SU-DHL-6 (cell line): ENCODE results near the gene SPRYD7.

ENCODE experiments used
- H2AFZ ChIP-seq: fragments of 200-600 bp; sonication (generic); 2 replicates; pipeline ENCODE4 v1.6.1; 2014; ENCODE audit warnings: low read depth, mild to moderate bottlenecking, moderate library complexity, mixed read lengths, antibody characterized with exemption, low read length; ENCODE audit not compliant: severe bottlenecking
- H3F3A ChIP-seq: fragments of 200-600 bp; shearing (Covaris generic); 2 replicates; pipeline ENCODE4 v1.6.0; 2016; ENCODE audit warnings: antibody characterized with exemption, mild to moderate bottlenecking; ENCODE audit not compliant: insufficient read depth
- H3K27ac ChIP-seq: fragments of 200-600 bp; sonication (generic); 2 replicates; pipeline ENCODE4 v1.5.1; 2016; ENCODE audit warnings: low read depth, mild to moderate bottlenecking, low read length, moderate library complexity, mixed read lengths
- H3K27me3 ChIP-seq: fragments of 200-600 bp; sonication (generic), shearing (Covaris generic); 2 replicates; pipeline ENCODE4 v1.6.0; 2014; ENCODE audit warnings: mild to moderate bottlenecking, low read length
- H3K36me3 ChIP-seq: fragments of 200-600 bp; sonication (generic); 2 replicates; pipeline ENCODE4 v1.6.1; 2014; ENCODE audit warnings: mild to moderate bottlenecking, low read length, mixed read lengths
- H3K4me2 ChIP-seq: fragments of 300-600, 200-600 bp; shearing (Covaris generic), sonication (generic); 2 replicates; pipeline ENCODE4 v1.6.0; 2014; ENCODE audit warnings: low read length, low read depth, mild to moderate bottlenecking; ENCODE audit not compliant: poor library complexity, severe bottlenecking
- H3K4me3 ChIP-seq: fragments of 200-600 bp; sonication (generic); 2 replicates; pipeline ENCODE4 v1.5.1; 2014; ENCODE audit warnings: antibody characterized with exemption, low read length, mild to moderate bottlenecking, mixed read lengths; ENCODE audit not compliant: insufficient read depth, poor library complexity, severe bottlenecking
- H3K79me2 ChIP-seq: fragments of 200-600 bp; sonication (generic); 2 replicates; pipeline ENCODE4 v1.6.1; 2014; ENCODE audit warnings: mild to moderate bottlenecking, low read length, moderate library complexity; ENCODE audit not compliant: insufficient read depth
- H3K9ac ChIP-seq: fragments of 200-600 bp; sonication (generic); 2 replicates; pipeline ENCODE4 v1.7.0; 2014; ENCODE audit warnings: mild to moderate bottlenecking, low read length
- H3K9me2 ChIP-seq: fragments of 200-600 bp; sonication (generic); replicated peaks from 2 replicates; pipeline ENCODE4 v1.6.1; 2014; ENCODE audit warnings: low read length; ENCODE audit not compliant: insufficient read depth
- H3K9me3 ChIP-seq: fragments of 200-600 bp; sonication (generic); 2 replicates; pipeline ENCODE4 v1.6.1; 2014; ENCODE audit warnings: low read length, mixed read lengths; ENCODE audit not compliant: insufficient read depth
- H4K20me1 ChIP-seq: fragments of 200-600 bp; sonication (generic); 2 replicates; pipeline ENCODE4 v1.6.1; 2014; ENCODE audit warnings: low read depth, mild to moderate bottlenecking, antibody characterized with exemption, low read length, moderate library complexity, mixed read lengths
- EZH2phosphoT487 ChIP-seq: fragments of 200-600 bp; sonication (generic), shearing (Covaris generic); conservative IDR thresholded peaks from 2 replicates; pipeline ENCODE4 v1.6.1; 2018; ENCODE audit warnings: mild to moderate bottlenecking, antibody characterized with exemption, low read length, moderate library complexity, mixed read lengths
- TF ChIP-seq, protein P1 (sequence below): fragments of 200-600 bp; sonication (generic); IDR thresholded peaks from one replicate; pipeline ENCODE4 v1.5.1; 2017; ENCODE audit warnings: antibody characterized with exemption, mild to moderate bottlenecking, low read length, moderate library complexity; ENCODE audit not compliant: insufficient read depth, poor library complexity, severe bottlenecking

The SPRYD7 gene

DNA sequence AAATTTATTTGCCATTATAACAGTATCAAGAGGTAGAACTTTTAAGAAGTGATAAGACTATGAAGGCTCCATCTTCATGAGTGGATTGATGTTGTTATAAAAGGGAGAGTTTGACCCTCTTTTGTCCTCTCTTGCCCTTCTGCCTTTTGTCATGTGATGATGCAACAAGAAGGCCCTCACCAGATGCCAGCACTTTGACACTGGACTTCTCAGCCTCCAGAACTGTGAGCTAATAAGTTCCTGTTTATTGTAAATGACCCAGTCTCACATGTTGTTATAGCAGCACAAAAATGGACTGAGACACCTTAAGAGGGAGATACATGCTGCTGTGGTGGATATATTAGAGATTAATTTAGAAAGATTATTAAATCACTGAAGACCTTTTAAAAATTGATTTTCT lies 71.6 kb downstream of the SPRYD7 start:
- no peak overlapping the region for H3K4me3 ChIP-seq
- no peaks in the 10 kb centered on the region for H3K27me3 ChIP-seq
- no peaks in the 10 kb centered on the region for H3K79me2 ChIP-seq
- H3K36me3 ChIP-seq, result no peaks in the 10 kb centered on the region
- no peaks in the 10 kb centered on the region for H3F3A ChIP-seq
- no peak overlapping the region for H3K9ac ChIP-seq
- H3K9me2 ChIP-seq, result no peaks in the 10 kb centered on the region
- no peaks in the 10 kb centered on the region for H3K9me3 ChIP-seq
- no peaks in the 10 kb centered on the region for H4K20me1 ChIP-seq
- TF ChIP-seq, protein P1, sequence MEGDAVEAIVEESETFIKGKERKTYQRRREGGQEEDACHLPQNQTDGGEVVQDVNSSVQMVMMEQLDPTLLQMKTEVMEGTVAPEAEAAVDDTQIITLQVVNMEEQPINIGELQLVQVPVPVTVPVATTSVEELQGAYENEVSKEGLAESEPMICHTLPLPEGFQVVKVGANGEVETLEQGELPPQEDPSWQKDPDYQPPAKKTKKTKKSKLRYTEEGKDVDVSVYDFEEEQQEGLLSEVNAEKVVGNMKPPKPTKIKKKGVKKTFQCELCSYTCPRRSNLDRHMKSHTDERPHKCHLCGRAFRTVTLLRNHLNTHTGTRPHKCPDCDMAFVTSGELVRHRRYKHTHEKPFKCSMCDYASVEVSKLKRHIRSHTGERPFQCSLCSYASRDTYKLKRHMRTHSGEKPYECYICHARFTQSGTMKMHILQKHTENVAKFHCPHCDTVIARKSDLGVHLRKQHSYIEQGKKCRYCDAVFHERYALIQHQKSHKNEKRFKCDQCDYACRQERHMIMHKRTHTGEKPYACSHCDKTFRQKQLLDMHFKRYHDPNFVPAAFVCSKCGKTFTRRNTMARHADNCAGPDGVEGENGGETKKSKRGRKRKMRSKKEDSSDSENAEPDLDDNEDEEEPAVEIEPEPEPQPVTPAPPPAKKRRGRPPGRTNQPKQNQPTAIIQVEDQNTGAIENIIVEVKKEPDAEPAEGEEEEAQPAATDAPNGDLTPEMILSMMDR, result no peak
- TF ChIP-seq EZH2phosphoT487, result no peak
- H2AFZ ChIP-seq, result no peak overlapping the region
- H3K4me2 ChIP-seq, result no peak overlapping the region
- no peak overlapping the region for H3K27ac ChIP-seq
